Hepatocyte (in vitro differentiated cells): Measurements from ENCODE around the gene C2CD4C.

ENCODE experiments used
- EZH2 ChIP-seq: fragments of 200-600 bp; sonication (generic); IDR thresholded peaks from 2 replicates; pipeline ENCODE4 v1.6.1; 2016; ENCODE audit warnings: antibody characterized with exemption, mild to moderate bottlenecking, borderline replicate concordance
- TF ChIP-seq, protein P1 (sequence below): fragments of 200-600 bp; sonication (generic); IDR thresholded peaks from 2 replicates; pipeline ENCODE4 v1.5.1; 2016; ENCODE audit warnings: antibody characterized with exemption, mild to moderate bottlenecking; ENCODE audit not compliant: poor library complexity

DNA sequence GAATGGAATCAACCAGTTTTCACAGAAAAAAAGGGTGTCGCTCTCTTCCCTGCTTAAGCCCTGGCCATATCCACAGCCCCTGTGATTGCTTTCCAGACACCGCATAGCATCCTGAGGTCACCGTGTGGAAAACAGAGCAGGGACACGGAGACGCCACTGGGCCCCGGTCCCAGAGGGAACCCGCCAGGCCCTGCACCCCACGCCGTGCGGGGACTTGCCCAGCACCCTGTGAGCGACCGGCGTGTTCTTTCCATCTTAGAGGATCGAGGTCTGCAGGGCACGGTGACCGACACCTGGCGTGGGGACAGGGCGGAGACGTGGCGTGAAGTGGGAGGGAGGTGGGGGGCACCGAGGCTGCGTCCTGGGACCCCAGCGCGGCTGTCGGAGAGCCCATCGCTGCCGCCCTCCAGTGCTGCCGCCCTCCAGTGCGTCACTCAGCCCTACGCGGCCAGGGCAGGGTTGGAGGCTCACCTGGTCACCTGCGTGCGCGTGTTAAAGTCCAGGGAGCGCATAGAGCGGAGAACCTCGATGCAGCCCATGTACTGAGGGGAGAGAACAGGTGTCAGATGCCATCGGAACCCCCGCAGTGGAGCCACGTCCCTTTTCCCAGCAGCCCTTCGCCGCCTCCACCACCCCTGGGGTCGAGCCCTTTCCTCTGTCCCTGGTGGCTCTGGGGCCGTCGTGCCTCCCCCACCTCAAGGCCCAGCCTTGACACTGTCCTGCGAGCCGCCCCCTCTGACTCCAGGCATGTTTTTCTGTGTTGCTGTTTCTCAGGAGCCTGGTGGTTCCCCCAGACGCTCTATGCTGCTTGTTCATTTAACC is 31.7 kb upstream of the C2CD4C start:
- TF ChIP-seq, protein P1, sequence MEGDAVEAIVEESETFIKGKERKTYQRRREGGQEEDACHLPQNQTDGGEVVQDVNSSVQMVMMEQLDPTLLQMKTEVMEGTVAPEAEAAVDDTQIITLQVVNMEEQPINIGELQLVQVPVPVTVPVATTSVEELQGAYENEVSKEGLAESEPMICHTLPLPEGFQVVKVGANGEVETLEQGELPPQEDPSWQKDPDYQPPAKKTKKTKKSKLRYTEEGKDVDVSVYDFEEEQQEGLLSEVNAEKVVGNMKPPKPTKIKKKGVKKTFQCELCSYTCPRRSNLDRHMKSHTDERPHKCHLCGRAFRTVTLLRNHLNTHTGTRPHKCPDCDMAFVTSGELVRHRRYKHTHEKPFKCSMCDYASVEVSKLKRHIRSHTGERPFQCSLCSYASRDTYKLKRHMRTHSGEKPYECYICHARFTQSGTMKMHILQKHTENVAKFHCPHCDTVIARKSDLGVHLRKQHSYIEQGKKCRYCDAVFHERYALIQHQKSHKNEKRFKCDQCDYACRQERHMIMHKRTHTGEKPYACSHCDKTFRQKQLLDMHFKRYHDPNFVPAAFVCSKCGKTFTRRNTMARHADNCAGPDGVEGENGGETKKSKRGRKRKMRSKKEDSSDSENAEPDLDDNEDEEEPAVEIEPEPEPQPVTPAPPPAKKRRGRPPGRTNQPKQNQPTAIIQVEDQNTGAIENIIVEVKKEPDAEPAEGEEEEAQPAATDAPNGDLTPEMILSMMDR: no peak
- TF ChIP-seq EZH2: no peak
